Calu3 (cell line): ENCODE results near the gene SPOCD1. TPM values are rescaled to one million over a fixed set of nuclear protein-coding genes. Genes with fewer than 3 reads are reported as not detected.

Experiments used
- BruUV-seq: library from RNA; stranded (reverse); fragments of 400-500 nt; replicated peaks from 2 replicates; lab custom pipeline; 2021; lab: Mats Ljungman, UMichigan
- CTCF ChIA-PET: fragments of 300-600 bp; sonication (Branson Sonifier 250); formaldehyde crosslinking; loops from one replicate; lab custom pipeline; 2022; ENCODE audit warnings: antibody characterized with exemption; lab: Charles Lee
- DNase-seq: peaks from one replicate; pipeline ENCODE4 v3.0.0; 2022
- H3K27ac Mint-ChIP-seq: one replicate; pipeline ENCODE4 v1.8.0; 2022; ENCODE audit warnings: mixed read lengths; ENCODE audit not compliant: unreplicated experiment
- H3K27me3 Mint-ChIP-seq: one replicate; pipeline ENCODE4 v1.8.0; 2022; ENCODE audit warnings: mixed read lengths; ENCODE audit not compliant: unreplicated experiment
- H3K36me3 Mint-ChIP-seq: one replicate; pipeline ENCODE4 v1.8.0; 2022; ENCODE audit warnings: mild to moderate bottlenecking, moderate library complexity, mixed read lengths; ENCODE audit not compliant: insufficient read depth, unreplicated experiment
- H3K4me1 Mint-ChIP-seq: one replicate; pipeline ENCODE4 v1.8.0; 2022; ENCODE audit warnings: mild to moderate bottlenecking, low read depth, mixed read lengths; ENCODE audit not compliant: unreplicated experiment
- H3K4me3 Mint-ChIP-seq: one replicate; pipeline ENCODE4 v1.8.0; 2022; ENCODE audit warnings: mild to moderate bottlenecking, low read depth, moderate library complexity, mixed read lengths; ENCODE audit not compliant: unreplicated experiment
- H3K9me3 Mint-ChIP-seq: one replicate; pipeline ENCODE4 v1.8.0; 2022; ENCODE audit warnings: low read depth, mixed read lengths; ENCODE audit not compliant: unreplicated experiment
- CTCF ChIP-seq: fragments of 200-600 bp; IDR thresholded peaks from one replicate; pipeline ENCODE4 v1.8.0; 2022; ENCODE audit warnings: antibody characterized with exemption; ENCODE audit not compliant: unreplicated experiment
- intact Hi-C: fragments of 100-400 bp; cut with micrococcal nuclease; formaldehyde crosslinking; loops from one replicate; pipeline ENCODE4 v1.10.0; 2022; ENCODE audit not compliant: unreplicated experiment
- total RNA-seq: library from RNA; stranded (reverse); gene quantifications from 2 replicates; pipeline ENCODE4 v1.2.3, GENCODE V29; 2022

SPOCD1 gene
- total RNA-seq, 1 experiment from 2014 or later = 6.3 TPM

- no peak for DNase-seq
- peaks cover 8% of the 10 kb centered on the region for H3K4me1 Mint-ChIP-seq
- H3K27me3 Mint-ChIP-seq = peaks cover 77% of the 10 kb centered on the region
- no TSS peak for BruUV-seq
- no peak overlapping the region for H3K27ac Mint-ChIP-seq
- no peak overlapping the region for H3K4me3 Mint-ChIP-seq
- intact Hi-C loops = no loop called here
- no peaks in the 10 kb centered on the region for H3K9me3 Mint-ChIP-seq
- H3K36me3 Mint-ChIP-seq = no peaks in the 10 kb centered on the region
- no peak for TF ChIP-seq CTCF
- CTCF ChIA-PET = interaction anchor here (0.6 kb wide), 1 partner anchor 50 kb away, joined by 3 read pairs; no protein-coding TSS in a partner anchor
Observed at GRCh38 chr1:31752952-31753475, 62.8 kb downstream of the SPOCD1 start.

GRCh38 chr1:31752258-31752657, 63.6 kb downstream of the SPOCD1 start:
- Mint-ChIP-seq H3K4me1 (peaks cover 12% of the 10 kb centered on the region), H3K27ac (no peak overlapping the region), H3K9me3 (no peaks in the 10 kb centered on the region), H3K27me3 (peaks cover 84% of the 10 kb centered on the region), H3K4me3 (no peak overlapping the region), H3K36me3 (no peaks in the 10 kb centered on the region)
- no peak for TF ChIP-seq CTCF
- DNase-seq = no peak
- CTCF ChIA-PET = interaction anchor here (0.6 kb wide), 1 partner anchor 49 kb away, joined by 3 read pairs; no protein-coding TSS in a partner anchor
- intact Hi-C loops = no loop called here
- no TSS peak for BruUV-seq

GRCh38 chr1:31751822-31752241, 64.0 kb downstream of the SPOCD1 start:
- no TSS peak for BruUV-seq
- H3K4me1 Mint-ChIP-seq = peaks cover 17% of the 10 kb centered on the region

GRCh38 chr1:31750858-31751510, 64.8 kb downstream of the SPOCD1 start:
- CTCF ChIA-PET = interaction anchor here (1.5 kb wide), 1 partner anchor 9 kb away, joined by 7 read pairs; no protein-coding TSS in a partner anchor
- no peak overlapping the region for H3K27ac Mint-ChIP-seq
- H3K4me3 Mint-ChIP-seq = no peak overlapping the region

More at GRCh38 chr1:31751822-31752241, 64.0 kb downstream of the SPOCD1 start:
- Mint-ChIP-seq H3K27me3 (peaks cover 88% of the 10 kb centered on the region), H3K36me3 (no peaks in the 10 kb centered on the region), H3K4me3 (no peak overlapping the region), H3K9me3 (no peaks in the 10 kb centered on the region), H3K27ac (no peak overlapping the region)
- DNase-seq = no peak
- intact Hi-C loops = no loop called here
- CTCF ChIA-PET = interaction anchor here (1.5 kb wide), 1 partner anchor 8 kb away, joined by 7 read pairs; no protein-coding TSS in a partner anchor
- no peak for TF ChIP-seq CTCF

More at GRCh38 chr1:31750858-31751510, 64.8 kb downstream of the SPOCD1 start:
- H3K27me3 Mint-ChIP-seq = peaks cover 95% of the 10 kb centered on the region
- no peaks in the 10 kb centered on the region for H3K9me3 Mint-ChIP-seq
- H3K36me3 Mint-ChIP-seq = no peaks in the 10 kb centered on the region
- intact Hi-C loops = no loop called here
- BruUV-seq = no TSS peak
- H3K4me1 Mint-ChIP-seq = peaks cover 25% of the 10 kb centered on the region
- no peak for DNase-seq
- no peak for TF ChIP-seq CTCF
